ENCODE data around the gene NEDD4L.
"Not testable (repeated sequence)": the region's sequence is repeated elsewhere in the genome, so short reads cannot be mapped to it uniquely, and the experiment has no call there.

The NEDD4L gene

DNA sequence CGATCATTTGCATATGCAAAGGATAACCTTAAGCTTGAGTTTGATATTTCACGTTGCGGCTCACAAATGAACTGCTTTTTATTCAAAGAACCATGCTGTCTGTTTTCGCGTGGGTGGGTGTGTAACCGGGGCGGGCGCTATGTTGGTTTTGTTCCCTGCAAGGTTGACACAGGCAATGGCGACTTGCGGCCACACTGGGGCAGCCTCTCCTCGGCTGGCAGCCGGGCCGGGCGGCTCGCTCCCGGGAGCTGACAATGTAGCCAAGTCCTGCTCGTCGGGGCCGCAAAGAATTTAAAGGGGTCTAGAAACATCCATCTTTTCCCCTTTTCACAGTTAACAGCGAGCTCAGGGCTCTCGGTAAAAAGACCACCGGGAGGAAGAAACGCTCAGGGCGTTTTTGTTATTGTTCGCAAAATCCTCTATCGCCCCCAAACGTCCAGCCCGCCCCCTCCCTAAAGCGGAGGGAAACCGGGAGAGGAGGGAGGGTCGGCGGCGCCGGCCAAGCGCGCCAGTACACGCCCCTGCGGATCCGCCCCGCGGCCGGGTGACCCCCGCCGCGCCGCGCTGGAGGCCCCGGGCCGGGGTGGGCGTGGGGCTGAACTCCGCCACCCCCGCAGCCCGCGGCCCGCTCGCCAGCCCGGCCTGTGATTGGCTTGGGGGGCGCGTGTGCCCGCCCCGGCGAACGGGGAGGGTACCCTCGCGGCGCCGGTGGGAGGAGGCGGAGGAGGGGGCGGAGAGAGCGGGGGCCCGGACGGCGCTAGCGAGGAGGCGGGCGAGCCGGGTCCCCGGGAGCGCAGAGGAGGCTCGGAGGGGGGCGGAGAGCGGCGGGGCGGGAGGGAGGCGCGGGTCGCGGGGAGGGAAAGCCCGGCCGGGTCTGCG, at the start of gene NEDD4L:
Gene NEDD4L, plus strand, starts transcription at position 736 of the 879 bp plus-strand sequence. CDS start 435 bp downstream, outside the sequence.
- peak; percentile 94 for DNase-seq

DNA sequence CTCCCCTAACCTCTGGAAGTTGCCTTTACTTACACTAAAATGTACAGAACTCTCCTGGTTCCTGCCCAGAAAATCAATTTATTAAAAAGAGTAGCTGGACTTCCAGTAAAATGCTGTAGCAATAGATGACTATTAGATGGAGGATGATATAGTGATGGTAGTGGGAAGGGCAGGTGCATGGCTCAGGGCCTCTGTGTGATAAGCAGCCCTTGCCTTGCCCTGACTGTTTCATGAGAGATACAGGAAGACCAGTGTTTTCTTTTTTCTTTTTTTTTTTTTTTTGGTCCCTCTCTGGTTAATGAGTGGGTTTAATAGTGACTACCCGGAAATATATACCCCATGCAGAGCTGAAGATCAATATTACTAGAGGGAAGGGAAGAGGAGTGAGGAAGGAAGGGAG, 48.7 kb upstream of the NEDD4L start:
- peak; percentile 69 for DNase-seq

DNA sequence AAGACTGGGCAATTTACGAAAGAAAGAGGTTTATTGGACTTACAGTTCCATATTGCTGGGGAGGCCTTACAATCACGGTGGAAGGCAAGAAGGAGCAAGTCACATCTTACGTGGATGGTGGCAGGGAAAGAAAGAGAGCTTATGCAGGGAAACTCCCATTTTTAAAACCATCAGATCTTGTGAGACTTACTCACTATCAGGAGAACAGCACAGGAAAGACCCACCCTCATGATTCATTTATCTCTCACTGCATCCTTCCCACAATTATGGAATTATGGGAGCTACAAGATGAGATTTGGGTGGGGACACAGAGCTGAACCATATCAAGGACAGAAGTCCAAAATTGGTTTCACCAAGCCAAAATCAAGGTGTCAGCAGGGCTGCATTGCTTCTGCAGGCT, 47.1 kb upstream of the NEDD4L start:
- DNase-seq: not testable (repeated sequence)

DNA sequence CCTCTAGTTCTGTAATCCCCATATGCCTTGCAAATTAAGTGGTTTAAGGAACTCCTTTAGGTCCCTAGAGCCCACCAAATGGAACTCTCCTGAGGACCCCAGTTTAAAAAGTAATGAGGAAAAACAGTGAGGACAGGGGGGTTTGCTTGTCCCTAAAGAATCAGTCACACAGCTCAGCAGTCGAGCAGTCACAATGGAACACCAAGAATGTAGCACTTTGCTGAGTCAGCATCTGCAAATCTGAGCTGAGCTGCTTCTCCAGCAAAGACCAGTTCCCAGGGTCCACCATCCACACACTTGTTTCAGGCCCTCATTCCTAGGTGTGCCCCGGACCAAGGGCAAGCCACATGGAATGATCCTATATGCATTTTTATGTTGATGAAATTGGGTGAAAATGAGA, 46.2 kb upstream of the NEDD4L start:
- no peak for DNase-seq

- DNase-seq: no peak
Observed at GRCh38 chr18:57998461-57998860, 45.6 kb upstream of the NEDD4L start.

- DNase-seq: no peak
Observed at GRCh38 chr18:58004317-58004716, 39.7 kb upstream of the NEDD4L start.

DNA sequence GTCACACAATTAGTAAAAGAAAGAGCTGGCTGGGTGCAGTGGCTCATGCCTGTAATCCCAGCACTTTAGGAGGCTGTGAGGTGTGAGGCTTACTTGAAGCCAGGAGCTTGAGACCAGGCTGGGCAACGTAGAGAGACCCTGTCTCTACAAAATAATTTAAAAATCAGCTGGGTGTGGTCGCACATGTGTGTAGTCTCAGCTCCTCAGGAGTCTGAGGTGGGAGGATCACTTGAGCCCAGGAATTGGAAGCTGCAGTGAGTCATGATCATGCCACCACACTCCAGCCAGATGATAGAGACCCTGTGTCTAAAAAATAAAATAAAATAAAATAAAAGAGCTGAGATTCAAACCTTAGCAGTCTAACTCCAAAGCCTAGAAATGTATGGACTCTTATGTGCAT, 39.0 kb upstream of the NEDD4L start:
- no peak for DNase-seq

GRCh38 chr18:58005885-58006523, 38.0 kb upstream of the NEDD4L start:
- DNase-seq: no peak

DNA sequence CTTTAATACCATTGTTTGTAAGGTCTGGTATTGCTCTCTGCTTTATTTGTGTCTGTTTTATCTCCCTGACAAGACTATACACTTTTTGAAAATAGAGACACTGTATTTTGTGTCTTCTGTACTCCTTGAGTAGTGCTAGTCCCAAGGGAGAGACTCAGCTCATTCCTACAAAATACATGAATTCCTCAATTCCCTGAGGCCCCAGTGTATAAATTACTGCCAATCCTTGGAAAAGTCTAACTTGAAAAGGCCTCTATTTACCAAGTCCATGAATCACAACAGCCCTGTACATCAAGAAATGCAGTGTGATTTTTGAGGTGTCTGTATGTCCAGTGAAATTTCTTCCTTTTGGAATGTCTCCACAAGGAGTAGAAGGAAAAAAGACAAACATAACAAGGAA, 34.9 kb upstream of the NEDD4L start:
- no peak for DNase-seq

DNA sequence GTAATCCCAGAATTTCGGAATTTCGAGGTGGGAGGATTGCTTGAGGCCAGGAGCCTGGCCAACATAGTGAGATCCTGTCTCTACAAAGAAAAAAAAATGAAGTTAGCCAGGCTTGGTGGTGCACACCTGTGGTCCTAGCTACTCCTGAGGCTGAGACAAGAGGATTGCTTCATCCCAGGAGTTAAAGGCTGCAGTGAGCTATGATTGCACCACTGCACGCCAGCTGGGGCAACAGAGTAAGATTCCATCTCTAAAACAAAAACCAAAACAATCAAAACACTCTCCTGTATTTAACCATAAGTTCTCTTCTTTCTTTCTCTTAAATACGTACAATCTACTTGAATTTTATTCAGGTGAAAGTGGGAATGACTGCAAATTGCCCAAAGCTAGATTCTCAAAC, 33.8 kb upstream of the NEDD4L start:
- DNase-seq: no peak

- no peak for DNase-seq
Observed at GRCh38 chr18:58012356-58012755, 31.7 kb upstream of the NEDD4L start.

GRCh38 chr18:58013241-58014211, 30.5 kb upstream of the NEDD4L start:
- DNase-seq: no peak

GRCh38 chr18:58015065-58015780, 28.8 kb upstream of the NEDD4L start:
- DNase-seq: no peak

GRCh38 chr18:58017267-58017666, 26.8 kb upstream of the NEDD4L start:
- DNase-seq: no peak

- no peak for DNase-seq
Observed at GRCh38 chr18:58020567-58021107, 23.4 kb upstream of the NEDD4L start.

GRCh38 chr18:58021504-58021903, 22.5 kb upstream of the NEDD4L start:
- DNase-seq: peak; percentile 72

- DNase-seq: no peak
Observed at GRCh38 chr18:58023108-58023507, 20.9 kb upstream of the NEDD4L start.

- DNase-seq: no peak
Observed at GRCh38 chr18:58024139-58024538, 19.9 kb upstream of the NEDD4L start.

DNA sequence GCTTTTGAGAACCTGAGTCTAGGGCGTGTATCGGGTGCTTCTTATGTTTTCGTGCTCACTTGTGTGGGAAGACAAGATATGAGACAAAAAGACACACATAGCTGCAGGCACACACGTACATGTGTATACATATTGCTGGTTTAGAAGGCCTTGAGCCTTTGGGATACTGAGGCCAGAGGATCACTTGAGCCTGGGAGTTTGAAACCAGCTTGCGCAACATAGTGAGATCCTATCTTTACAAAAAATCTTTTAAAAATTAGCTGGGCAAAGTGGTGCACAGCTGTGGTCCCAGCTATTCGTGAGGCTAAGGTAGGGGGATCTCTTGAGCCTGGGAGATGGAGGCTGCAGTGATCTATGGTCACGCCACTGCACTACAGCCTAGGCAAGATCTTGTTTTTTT, 18.8 kb upstream of the NEDD4L start:
- no peak for DNase-seq

DNA sequence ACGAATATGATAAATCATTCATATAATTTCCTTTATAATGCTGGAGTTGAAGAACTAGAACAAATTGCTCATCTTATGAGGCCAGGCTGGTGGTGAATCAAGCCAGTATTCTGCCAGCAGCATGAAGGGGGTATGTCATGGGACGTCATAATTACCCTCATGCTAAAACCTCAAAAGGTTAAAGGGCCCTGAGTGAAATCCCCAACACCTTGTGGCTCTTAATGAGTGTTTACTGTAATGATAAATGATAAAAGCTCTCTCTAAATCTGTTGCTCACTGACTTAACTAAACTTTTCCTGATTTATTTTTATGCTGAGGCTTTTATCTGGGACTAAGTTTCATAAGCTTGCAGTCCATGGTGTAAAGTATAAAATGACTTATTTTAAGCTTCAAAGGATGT, 18.3 kb upstream of the NEDD4L start:
- no peak for DNase-seq

DNA sequence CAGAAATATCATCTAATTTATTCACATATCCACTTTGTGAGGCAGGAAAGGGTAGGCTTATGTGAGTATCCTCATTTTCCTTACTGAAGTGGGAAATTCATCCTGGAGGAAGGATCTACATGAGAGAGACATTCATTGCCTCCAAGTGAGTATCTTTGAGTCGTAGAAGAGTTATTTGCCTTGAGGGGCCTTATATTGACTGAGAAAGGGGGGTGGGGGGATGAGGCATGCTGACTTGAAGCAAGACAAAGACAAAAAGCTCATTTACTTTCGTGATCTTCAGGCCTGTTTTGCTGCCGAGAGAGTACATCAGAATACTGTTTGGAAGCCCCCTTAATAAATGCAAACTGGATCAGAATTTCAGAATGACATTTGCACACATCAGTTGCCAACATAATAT, 17.6 kb upstream of the NEDD4L start:
- no peak for DNase-seq

- no peak for DNase-seq
Observed at GRCh38 chr18:58026857-58027256, 17.2 kb upstream of the NEDD4L start.
